K562 (cell line): Measurements from ENCODE around the gene MAN1B1. TPM values are rescaled to one million over a fixed set of nuclear protein-coding genes. Genes with fewer than 3 reads are reported as not detected.

ENCODE experiments used
- ATAC-seq: fragments of 200-7000 bp; cut with Tn5 transposase; 3 replicates; pipeline ENCODE4 v1.9.1; 2020; ENCODE audit warnings: moderate library complexity
- BruUV-seq: library from RNA; stranded (reverse); fragments of 400-500 nt; replicated peaks from 2 replicates; lab custom pipeline; 2021; lab: Mats Ljungman, UMichigan
- CTCF ChIA-PET: fragments of 300-600 bp; formaldehyde crosslinking; extraction: SDS; loops from one replicate; lab custom pipeline; 2021; ENCODE audit warnings: low intra/inter-chr PET ratio; lab: Yijun Ruan, JAX
- POLR2A ChIA-PET: fragments of 300-600, 350-650 bp; sonication (Branson Sonifier 250); formaldehyde crosslinking; extraction: SDS; loops from one replicate; lab custom pipeline; 2021; ENCODE audit warnings: antibody characterized with exemption, inconsistent platforms; lab: Yijun Ruan, JAX
- DNase-seq, 4 experiments: peaks; one replicate each; pipeline versions ENCODE4 v3.0.0 to v3.0.0-alpha.2; 2011 to 2018; ENCODE audit warnings: low spot score in 3 of 4, mixed read lengths in 3 of 4; ENCODE audit errors: extremely low read depth in 1 of 4
- FAIRE-seq: peaks from 2 replicates; lab custom pipeline; 2011; peaks lifted over from hg19 to GRCh38; lab: Jason Lieb, UNC
- H2AFZ ChIP-seq: 2 replicates; pipeline ENCODE4 v1.6.0; 2011; ENCODE audit warnings: low read depth, low read length, control low read depth, inconsistent platforms
- H3K27ac ChIP-seq: fragments of 200-600 bp; 3 replicates; pipeline ENCODE4 v1.8.0; 2011; ENCODE audit warnings: low read depth, mild to moderate bottlenecking, control low read depth, inconsistent platforms, low read length, moderate library complexity, mixed read lengths; ENCODE audit errors: extremely low read depth
- H3K27me3 ChIP-seq, 2 experiments: fragments of 300-600 bp in 1 of 2; 2 replicates in 1 of 2; 3 replicates in 1 of 2; pipeline versions ENCODE4 v1.6.0 to v1.8.0; 2011; ENCODE audit warnings: inconsistent platforms in 2 of 2, low read length in 2 of 2, mild to moderate bottlenecking in 1 of 2, mixed read lengths in 1 of 2, moderate library complexity in 1 of 2; ENCODE audit not compliant: control insufficient read depth in 2 of 2, insufficient read depth in 2 of 2
- H3K36me3 ChIP-seq: fragments of 300-600 bp; 3 replicates; pipeline ENCODE4 v1.8.0; 2011; ENCODE audit warnings: mild to moderate bottlenecking, low read length, inconsistent platforms; ENCODE audit not compliant: control insufficient read depth, insufficient read depth
- H3K4me1 ChIP-seq, 2 experiments: fragments of 200-600 bp in 1 of 2; replicated peaks in 1 of 2; 2 replicates in 1 of 2; 3 replicates in 1 of 2; pipeline versions ENCODE4 v1.5.1 to v1.8.0; 2011; ENCODE audit warnings: inconsistent platforms in 2 of 2, low read length in 2 of 2, mild to moderate bottlenecking in 1 of 2, mixed read lengths in 1 of 2, moderate library complexity in 1 of 2; ENCODE audit not compliant: control insufficient read depth in 2 of 2, insufficient read depth in 2 of 2
- H3K4me2 ChIP-seq: 2 replicates; pipeline ENCODE4 v1.6.1; 2011; ENCODE audit warnings: low read length, control low read depth, inconsistent platforms, mixed read lengths; ENCODE audit not compliant: insufficient read depth
- H3K4me3 ChIP-seq: fragments of 200-600 bp; sonication (generic), shearing (Covaris generic); 2 replicates; pipeline ENCODE4 v1.5.1; 2016; ENCODE audit warnings: control low read depth, inconsistent platforms
- H3K79me2 ChIP-seq: fragments of 200-600 bp; 3 replicates; pipeline ENCODE4 v1.8.0; 2011; ENCODE audit warnings: low read length, inconsistent platforms; ENCODE audit not compliant: control insufficient read depth, insufficient read depth
- H3K9ac ChIP-seq, 2 experiments: 2 replicates each; pipeline versions ENCODE4 v1.6.0 to v1.6.1; 2011; ENCODE audit warnings: low read depth in 2 of 2, low read length in 2 of 2, control low read depth in 1 of 2, inconsistent platforms in 1 of 2, mild to moderate bottlenecking in 1 of 2, mixed read lengths in 1 of 2; ENCODE audit not compliant: insufficient read depth in 1 of 2
- H3K9me1 ChIP-seq: one replicate; pipeline ENCODE4 v1.6.0; 2011; ENCODE audit warnings: inconsistent platforms, mild to moderate bottlenecking, low read length, moderate library complexity; ENCODE audit not compliant: control insufficient read depth, insufficient read depth
- H3K9me3 ChIP-seq: replicated peaks from 2 replicates; pipeline ENCODE4 v1.5.1; 2011; ENCODE audit warnings: low read depth, low read length, inconsistent platforms; ENCODE audit not compliant: control insufficient read depth, insufficient read depth
- H4K20me1 ChIP-seq: replicated peaks from 2 replicates; pipeline ENCODE4 v1.6.1; 2011; ENCODE audit warnings: low read length, inconsistent platforms, mixed read lengths; ENCODE audit not compliant: control insufficient read depth, insufficient read depth
- CTCF ChIP-seq, 3 experiments: IDR thresholded peaks in 2 of 3; conservative IDR thresholded peaks in 1 of 3; 2 replicates each; pipeline ENCODE4 v1.5.1; 2011 to 2012; ENCODE audit warnings: low read length in 3 of 3, mild to moderate bottlenecking in 3 of 3, control low read depth in 2 of 3, improper control_type of control experiment in 1 of 3, inconsistent platforms in 1 of 3, low read depth in 1 of 3, mixed read lengths in 1 of 3, moderate library complexity in 1 of 3; ENCODE audit not compliant: insufficient read depth in 2 of 3
- GABPA ChIP-seq: fragments of 200-800 bp; sonication (Bioruptor generic); conservative IDR thresholded peaks from 2 replicates; pipeline ENCODE4 v1.6.1; 2016; ENCODE audit warnings: low read depth, missing genetic modification characterization, missing compliant biosample characterization
- KDM2B ChIP-seq: fragments of 250-450 bp; sonication (Bioruptor Pico); IDR thresholded peaks from 2 replicates; pipeline ENCODE4 v1.8.0; 2021; ENCODE audit warnings: mild to moderate bottlenecking, moderate library complexity
- KLF16 ChIP-seq: IDR thresholded peaks from 2 replicates; pipeline ENCODE4 v1.6.1; 2016; ENCODE audit warnings: antibody characterized with exemption
- MCM5 ChIP-seq: fragments of 450-650 bp; IDR thresholded peaks from 2 replicates; pipeline ENCODE4 v1.6.1; 2016; ENCODE audit warnings: low read depth
- RBM22 ChIP-seq: fragments of 200-400 bp; formaldehyde crosslinking; IDR thresholded peaks from 2 replicates; pipeline ENCODE4 v1.6.1; 2018; ENCODE audit warnings: low read length, low read depth; ENCODE audit not compliant: poor library complexity, severe bottlenecking
- SP2 ChIP-seq: IDR thresholded peaks from 2 replicates; pipeline ENCODE4 v1.6.1; 2011; ENCODE audit warnings: mild to moderate bottlenecking, low read depth, low read length, moderate library complexity; ENCODE audit not compliant: poor library complexity, severe bottlenecking; ENCODE audit errors: extremely low read depth
- STAT5B ChIP-seq: fragments of 250-450 bp; sonication (Bioruptor Pico); IDR thresholded peaks from 2 replicates; pipeline ENCODE4 v1.8.0; 2021; ENCODE audit warnings: mild to moderate bottlenecking, inconsistent platforms
- ZNF23 ChIP-seq: fragments of 250-450 bp; sonication (Bioruptor Pico); IDR thresholded peaks from 2 replicates; pipeline ENCODE4 v1.4.0; 2020; ENCODE audit warnings: mild to moderate bottlenecking
- ZNF347 ChIP-seq: fragments of 450-650 bp; formaldehyde crosslinking; IDR thresholded peaks from 2 replicates; pipeline ENCODE4 v1.4.0; 2020; ENCODE audit warnings: low read depth, mild to moderate bottlenecking, moderate library complexity
- ZNF592 ChIP-seq: fragments of 450-650 bp; IDR thresholded peaks from 2 replicates; pipeline ENCODE4 v1.6.1; 2017; ENCODE audit warnings: antibody characterized with exemption, mild to moderate bottlenecking
- ZNF707 ChIP-seq: fragments of 250-450 bp; sonication (Bioruptor Pico); conservative IDR thresholded peaks from 2 replicates; pipeline ENCODE4 v1.8.0; 2022; ENCODE audit warnings: inconsistent platforms, mild to moderate bottlenecking, moderate library complexity
- WGBS: fragments of 100-300 bp; shearing (Covaris generic); methylation state at CpG from one replicate; pipeline ENCODE4 v1.1.6; 2016; ENCODE audit warnings: low coverage, mixed read lengths; ENCODE audit not compliant: insufficient coverage; ENCODE audit errors: missing lambda C conversion rate; 5-methylcytosine and 5-hydroxymethylcytosine counted together
- in situ Hi-C: fragments of 300-500 bp; cut with MboI; formaldehyde crosslinking; loops from 4 replicates; pipeline ENCODE4 v1.15.0; 2018; ENCODE audit warnings: inconsistent platforms, mixed read lengths
- intact Hi-C: fragments of 100-400 bp; cut with micrococcal nuclease; formaldehyde crosslinking; loops from 2 replicates; pipeline ENCODE4 v1.14.2; 2022
- polyA plus RNA-seq, 8 experiments: library from polyadenylated mRNA; depleted of rRNA in 4 of 8; stranded (reverse) in 5 of 8; unstranded in 3 of 8; fragments of >200 nt; fragmentation: Nextera tagmentation in 2 of 8; fragmentation: Illumina TruSeq in 1 of 8; extraction: Ambion mirVana in 2 of 8; extraction: Trizol in 1 of 8; gene quantifications; 2 replicates each; pipeline versions ENCODE4 v1.2.1 to v1.2.3, GENCODE V29; 2011 to 2014; ENCODE audit warnings: inconsistent platforms in 1 of 8, missing spikeins in 1 of 8
- total RNA-seq, 7 experiments: library from RNA; depleted of rRNA in 6 of 7; stranded (reverse); fragments of >200 nt in 6 of 7; fragmentation: Illumina TruSeq in 2 of 7; extraction: Trizol in 2 of 7; gene quantifications; 2 replicates each; pipeline versions ENCODE4 v1.2.1 to v1.2.3, GENCODE V29; 2011 to 2021; ENCODE audit warnings: low replicate concordance in 1 of 7

The MAN1B1 gene
- total and polyA plus RNA-seq, 9 of the 15 experiments (the other 6 are each of a cell fraction or from before 2014, with no cell fraction given): 0.55 to 36.6 (median 27.3) TPM

GRCh38 chr9:137062384-137062783 lies 24.4 kb upstream of the MAN1B1 start:
- TF ChIP-seq KDM2B (CRISPR knock-in tag): no peak
- no peak for TF ChIP-seq GABPA
- TF ChIP-seq ZNF347 (CRISPR knock-in tag): no peak
- no peak for TF ChIP-seq RBM22
- no peak for TF ChIP-seq ZNF23 (CRISPR knock-in tag)
- TF ChIP-seq ZNF592: no peak
- no peak for TF ChIP-seq STAT5B (CRISPR knock-in tag)
- no peak for TF ChIP-seq SP2
- no peak for TF ChIP-seq ZNF707 (CRISPR knock-in tag)
- no peak for TF ChIP-seq MCM5
- TF ChIP-seq CTCF (IDR thresholded peaks at IDR 0.05 in 2 of 3, conservative IDR thresholded peaks at IDR 0.05 in 1 of 3; ENCODE audit: insufficient read depth in 2 of 3, low read depth in 1 of 3, low read length in 3 of 3): no peak
- TF ChIP-seq KLF16: no peak
- Histone ChIP-seq H2AFZ (no peak overlapping the region), H4K20me1 (0 out of 2 replicates have a peak, but pooled peaks cover 8% of the 10 kb centered on the region), H3K36me3 (peaks cover 33% of the 10 kb centered on the region; the same call in 2 of the 3 replicates), H3K4me2 (no peak overlapping the region), H3K27me3 (no peaks in the 10 kb centered on the region), H3K4me1 (peaks cover 0 to 40% of the 10 kb centered on the region in 2 experiments; a peak in 2 of 5 replicates), H3K4me3 (no peak overlapping the region), H3K27ac (no peak overlapping the region), H3K9ac (no peak overlapping the region; a peak in 1 of 4 replicates), H3K9me3 (no peaks in the 10 kb centered on the region), H3K9me1 (no peaks in the 10 kb centered on the region), H3K79me2 (peaks cover 5% of the 10 kb centered on the region; the same call in 1 of the 3 replicates)
- in situ Hi-C loops: no loop called here
- TSS peak; percentile 45 for BruUV-seq
- no peak for DNase-seq
- intact Hi-C loops: no loop called here
- POLR2A ChIA-PET: interaction anchor here (0.5 kb wide), 1 partner anchor 186 kb away, joined by 5 read pairs; no protein-coding TSS in a partner anchor
- CTCF ChIA-PET: no interaction called here
- 71% methylated on average over 13 of the region's 15 CpGs for WGBS
- no peak; the same call in 2 of the 3 replicates for ATAC-seq
- FAIRE-seq: no peak
